ENCODE measurements around the gene HDAC1.
A peak's percentile ranks its signal among the peaks of the same experiment; 100 is the strongest.
"Not testable (repeated sequence)": the region's sequence is repeated elsewhere in the genome, so short reads cannot be mapped to it uniquely, and the experiment has no call there.

Gene HDAC1

GRCh38 chr1:32275424-32275823, 16.5 kb upstream of the HDAC1 start:
- H3K4me3 ChIP-seq (ENCODE audit: low read depth, low read length), result no peak overlapping the region
- TF ChIP-seq, protein P1, sequence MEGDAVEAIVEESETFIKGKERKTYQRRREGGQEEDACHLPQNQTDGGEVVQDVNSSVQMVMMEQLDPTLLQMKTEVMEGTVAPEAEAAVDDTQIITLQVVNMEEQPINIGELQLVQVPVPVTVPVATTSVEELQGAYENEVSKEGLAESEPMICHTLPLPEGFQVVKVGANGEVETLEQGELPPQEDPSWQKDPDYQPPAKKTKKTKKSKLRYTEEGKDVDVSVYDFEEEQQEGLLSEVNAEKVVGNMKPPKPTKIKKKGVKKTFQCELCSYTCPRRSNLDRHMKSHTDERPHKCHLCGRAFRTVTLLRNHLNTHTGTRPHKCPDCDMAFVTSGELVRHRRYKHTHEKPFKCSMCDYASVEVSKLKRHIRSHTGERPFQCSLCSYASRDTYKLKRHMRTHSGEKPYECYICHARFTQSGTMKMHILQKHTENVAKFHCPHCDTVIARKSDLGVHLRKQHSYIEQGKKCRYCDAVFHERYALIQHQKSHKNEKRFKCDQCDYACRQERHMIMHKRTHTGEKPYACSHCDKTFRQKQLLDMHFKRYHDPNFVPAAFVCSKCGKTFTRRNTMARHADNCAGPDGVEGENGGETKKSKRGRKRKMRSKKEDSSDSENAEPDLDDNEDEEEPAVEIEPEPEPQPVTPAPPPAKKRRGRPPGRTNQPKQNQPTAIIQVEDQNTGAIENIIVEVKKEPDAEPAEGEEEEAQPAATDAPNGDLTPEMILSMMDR (IDR thresholded peaks at IDR 0.05; ENCODE audit: insufficient read depth, low read depth, low read length, missing control alignments), result no peak
- DNase-seq (ENCODE audit: low read depth), result no peak

DNA sequence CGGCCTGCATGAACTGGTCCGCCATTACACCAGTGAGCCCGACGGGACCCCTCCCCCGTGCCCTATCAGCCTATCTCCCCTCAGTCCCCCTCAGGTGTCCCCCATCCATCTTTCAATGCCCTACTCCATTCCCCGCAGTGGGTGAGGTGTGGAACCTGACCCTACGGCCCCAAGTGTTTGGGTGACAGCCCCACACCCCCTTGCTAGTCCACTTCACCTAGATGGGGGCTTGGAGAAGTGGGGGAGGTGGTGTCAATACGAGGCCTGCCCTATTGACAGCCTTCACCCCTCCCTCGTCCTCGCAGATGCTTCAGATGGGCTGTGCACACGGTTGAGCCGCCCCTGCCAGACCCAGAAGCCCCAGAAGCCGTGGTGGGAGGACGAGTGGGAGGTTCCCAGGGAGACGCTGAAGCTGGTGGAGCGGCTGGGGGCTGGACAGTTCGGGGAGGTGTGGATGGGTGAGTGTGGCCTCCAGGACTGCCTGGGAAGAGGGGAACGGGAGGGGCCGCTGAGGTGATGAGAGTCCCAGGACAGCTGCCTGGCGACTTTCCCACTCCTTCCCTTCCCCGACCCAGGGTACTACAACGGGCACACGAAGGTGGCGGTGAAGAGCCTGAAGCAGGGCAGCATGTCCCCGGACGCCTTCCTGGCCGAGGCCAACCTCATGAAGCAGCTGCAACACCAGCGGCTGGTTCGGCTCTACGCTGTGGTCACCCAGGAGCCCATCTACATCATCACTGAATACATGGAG, 15.7 kb upstream of the HDAC1 start:
- TF ChIP-seq, protein P1 (IDR thresholded peaks at IDR 0.05; ENCODE audit: insufficient read depth, low read depth, low read length, missing control alignments), result no peak
- no peak overlapping the region for H3K4me3 ChIP-seq (ENCODE audit: low read depth, low read length)
- no peak for DNase-seq (ENCODE audit: low read depth)

GRCh38 chr1:32284777-32285176, 7.1 kb upstream of the HDAC1 start:
- DNase-seq (ENCODE audit: low read depth), result not testable (repeated sequence)

DNA sequence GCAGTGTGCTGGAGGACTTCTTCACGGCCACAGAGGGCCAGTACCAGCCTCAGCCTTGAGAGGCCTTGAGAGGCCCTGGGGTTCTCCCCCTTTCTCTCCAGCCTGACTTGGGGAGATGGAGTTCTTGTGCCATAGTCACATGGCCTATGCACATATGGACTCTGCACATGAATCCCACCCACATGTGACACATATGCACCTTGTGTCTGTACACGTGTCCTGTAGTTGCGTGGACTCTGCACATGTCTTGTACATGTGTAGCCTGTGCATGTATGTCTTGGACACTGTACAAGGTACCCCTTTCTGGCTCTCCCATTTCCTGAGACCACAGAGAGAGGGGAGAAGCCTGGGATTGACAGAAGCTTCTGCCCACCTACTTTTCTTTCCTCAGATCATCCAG, 6.2 kb upstream of the HDAC1 start:
- DNase-seq (ENCODE audit: low read depth), result no peak
- H3K4me3 ChIP-seq (ENCODE audit: low read depth, low read length), result no peak overlapping the region
- TF ChIP-seq, protein P1 (IDR thresholded peaks at IDR 0.05; ENCODE audit: insufficient read depth, low read depth, low read length, missing control alignments), result no peak

More at GRCh38 chr1:32284777-32285176, 7.1 kb upstream of the HDAC1 start:
- H3K4me3 ChIP-seq (ENCODE audit: low read depth, low read length), result not testable (repeated sequence)

- no peak for DNase-seq (ENCODE audit: low read depth)
- TF ChIP-seq, protein P1 (IDR thresholded peaks at IDR 0.05; ENCODE audit: insufficient read depth, low read depth, low read length, missing control alignments), result no peak
Measured at GRCh38 chr1:32286763-32287162, 5.1 kb upstream of the HDAC1 start.

GRCh38 chr1:32289256-32289655, 2.6 kb upstream of the HDAC1 start:
- no peak for DNase-seq (ENCODE audit: low read depth)
- TF ChIP-seq, protein P1 (IDR thresholded peaks at IDR 0.05; ENCODE audit: insufficient read depth, low read depth, low read length, missing control alignments), result no peak
- no peak overlapping the region for H3K4me3 ChIP-seq (ENCODE audit: low read depth, low read length)

More at GRCh38 chr1:32286763-32287162, 5.1 kb upstream of the HDAC1 start:
- H3K4me3 ChIP-seq (ENCODE audit: low read depth, low read length), result no peak overlapping the region

- peak overlapping the region; percentile 60 for H3K4me3 ChIP-seq (ENCODE audit: low read depth, low read length)
- DNase-seq (ENCODE audit: low read depth), result no peak
- TF ChIP-seq, protein P1 (IDR thresholded peaks at IDR 0.05; ENCODE audit: insufficient read depth, low read depth, low read length, missing control alignments), result no peak
Measured at GRCh38 chr1:32291145-32291707, 657 bp upstream of the HDAC1 start.

GRCh38 chr1:32298211-32298610, 6.3 kb downstream of the HDAC1 start:
- DNase-seq (ENCODE audit: low read depth); H3K4me3 ChIP-seq (ENCODE audit: low read depth, low read length): not testable (repeated sequence)
